C1 segment of cervical spinal cord (tissue), 14 donors: Measurements from ENCODE around the gene RCOR3.
"Not testable (repeated sequence)": the region's sequence is repeated elsewhere in the genome, so short reads cannot be mapped to it uniquely, and the experiment has no call there.

Experiments
- DNase-seq, 14 donors: peaks; one replicate each; lab custom pipeline; 2025; lab: John Stamatoyannopoulos, UW

RCOR3 gene

GRCh38 chr1:211340622-211341507, 81.7 kb downstream of the RCOR3 start:
- DNase-seq = no peak

DNA sequence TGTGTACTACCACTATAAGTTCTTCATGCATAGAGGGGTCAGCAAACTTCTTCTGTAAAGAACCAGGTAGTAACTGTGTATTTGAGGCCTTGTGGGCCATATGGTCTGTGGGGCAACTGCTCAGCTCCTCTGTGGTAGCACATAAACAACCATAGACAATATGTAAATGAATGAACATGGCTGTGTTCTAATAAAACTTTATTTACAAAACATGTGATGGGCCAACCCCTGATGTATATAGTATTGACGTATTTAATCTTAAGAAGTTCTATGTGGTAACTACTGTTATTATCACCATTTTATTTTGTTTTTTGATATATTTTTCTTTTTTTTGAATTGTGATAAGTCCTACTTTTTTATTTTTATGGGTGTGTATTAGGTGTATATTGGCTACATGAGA, 82.8 kb downstream of the RCOR3 start:
- no peak for DNase-seq

DNA sequence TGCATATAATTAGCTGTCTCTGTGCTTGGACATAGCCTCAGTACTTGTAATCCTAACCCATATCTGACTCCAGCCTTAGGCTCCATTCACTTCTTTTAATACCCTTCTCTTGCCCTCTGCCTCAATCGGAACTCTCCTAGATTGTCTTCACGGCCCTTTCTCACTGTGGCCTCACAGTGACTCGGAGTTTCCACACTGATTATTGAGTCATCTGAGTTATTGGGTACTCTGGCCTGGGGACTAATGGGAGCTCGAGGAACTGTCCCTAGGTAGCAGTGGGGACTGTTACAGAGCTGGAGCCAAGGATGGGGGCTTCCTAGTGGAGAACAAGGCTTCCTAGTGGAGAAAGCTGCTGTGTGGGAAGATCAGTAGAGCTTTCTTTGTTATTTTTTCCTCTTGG, 84.4 kb downstream of the RCOR3 start:
- no peak for DNase-seq

GRCh38 chr1:211344152-211344618, 85.0 kb downstream of the RCOR3 start:
- no peak for DNase-seq

- DNase-seq = no peak
Measured at GRCh38 chr1:211345719-211346118, 86.6 kb downstream of the RCOR3 start.

DNA sequence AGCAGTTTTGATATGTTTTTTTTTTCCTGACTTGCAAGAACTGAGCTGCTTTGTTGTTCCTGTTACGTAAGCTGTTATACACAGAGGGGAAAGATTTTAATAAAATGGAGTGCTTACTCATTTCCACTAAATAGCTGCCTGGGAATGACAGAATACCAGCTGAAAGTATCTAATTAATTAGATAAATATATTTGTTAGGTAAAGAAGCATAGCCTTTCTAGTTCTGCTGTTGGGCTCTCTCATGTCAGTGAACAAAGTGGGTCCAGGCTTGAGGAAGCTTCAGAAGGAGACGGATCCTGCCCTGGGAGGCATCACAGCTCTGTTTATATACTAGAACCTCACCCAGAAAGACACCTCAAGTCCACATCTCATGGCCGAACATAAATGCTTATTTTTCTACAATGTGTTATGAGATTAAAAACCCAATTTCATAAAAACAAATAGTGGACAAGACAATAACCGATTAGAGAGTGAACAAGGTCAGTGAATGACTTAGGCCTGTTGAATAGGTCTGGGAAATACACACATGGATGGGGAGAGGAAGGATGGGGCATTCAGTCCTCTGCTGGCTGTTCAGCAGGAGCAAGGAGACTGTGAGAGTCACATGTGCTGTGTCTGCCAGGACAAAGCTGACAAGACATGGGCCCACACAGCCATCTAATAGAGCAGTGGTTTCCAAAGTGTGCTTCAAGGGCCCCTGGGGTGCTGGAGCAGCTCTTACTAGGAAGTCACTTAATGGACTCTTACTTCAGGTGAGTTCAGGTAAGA, 88.1 kb downstream of the RCOR3 start:
- DNase-seq = no peak

- no peak for DNase-seq
Measured at GRCh38 chr1:211348547-211348946, 89.4 kb downstream of the RCOR3 start.

GRCh38 chr1:211349741-211350140, 90.6 kb downstream of the RCOR3 start:
- DNase-seq = no peak

DNA sequence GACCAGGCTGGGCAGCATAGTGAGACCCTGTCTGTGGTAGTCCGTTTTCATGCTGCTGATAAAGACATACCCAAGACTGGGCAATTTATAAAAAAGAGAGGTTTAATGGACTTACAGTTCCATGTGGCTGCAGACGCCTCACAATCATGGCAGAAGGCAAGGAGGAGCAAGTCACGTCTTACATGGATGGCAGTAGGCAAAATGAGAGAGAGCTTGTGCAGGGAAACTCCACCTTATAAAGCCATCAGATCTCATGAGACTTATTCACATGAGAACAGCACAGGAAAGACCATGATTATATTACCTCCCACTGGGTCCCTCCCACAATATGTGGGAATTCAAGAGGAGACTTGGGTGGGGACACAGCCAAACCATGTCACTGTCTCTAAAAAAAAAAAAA, 92.9 kb downstream of the RCOR3 start:
- not testable (repeated sequence) for DNase-seq

- no peak for DNase-seq
Measured at GRCh38 chr1:211352465-211352864, 93.3 kb downstream of the RCOR3 start.

GRCh38 chr1:211352985-211353515, 93.9 kb downstream of the RCOR3 start:
- DNase-seq = no peak

GRCh38 chr1:211353562-211354212, 94.5 kb downstream of the RCOR3 start:
- no peak for DNase-seq

GRCh38 chr1:211355873-211356272, 96.7 kb downstream of the RCOR3 start:
- no peak for DNase-seq

DNA sequence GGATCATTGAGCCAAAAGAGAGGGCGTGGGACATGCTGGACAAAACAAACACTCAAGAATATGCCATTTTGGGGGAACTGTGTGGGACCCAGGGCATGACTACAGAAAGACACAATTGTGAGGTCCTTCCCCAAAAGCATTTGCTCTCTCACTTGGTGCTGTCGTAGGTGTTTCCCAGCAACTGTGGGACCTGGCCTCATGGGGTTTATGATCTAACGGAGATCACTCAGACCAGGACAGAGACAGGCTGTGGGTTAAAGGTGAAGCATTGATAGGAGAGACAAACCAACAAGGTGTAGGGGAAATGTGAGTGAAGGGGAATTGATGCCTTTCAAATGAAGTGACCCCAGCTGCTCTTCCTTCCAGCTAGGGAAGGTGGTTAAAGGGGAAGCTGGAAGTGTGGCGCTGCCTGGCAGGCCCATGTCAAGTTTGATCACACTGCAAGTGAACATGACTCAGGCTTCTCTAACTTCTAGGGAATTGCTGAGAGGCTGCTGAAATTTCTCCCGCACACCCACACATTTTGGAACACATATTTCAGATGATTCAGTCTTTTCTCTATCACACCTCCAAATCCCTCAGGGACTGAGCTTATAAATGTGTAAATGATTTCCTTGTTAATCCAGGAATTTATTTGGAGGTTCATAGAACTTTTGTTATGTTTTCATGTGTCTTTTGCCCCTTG, 97.7 kb downstream of the RCOR3 start:
- no peak for DNase-seq

- no peak for DNase-seq
Measured at GRCh38 chr1:211358685-211359084, 99.5 kb downstream of the RCOR3 start.

DNA sequence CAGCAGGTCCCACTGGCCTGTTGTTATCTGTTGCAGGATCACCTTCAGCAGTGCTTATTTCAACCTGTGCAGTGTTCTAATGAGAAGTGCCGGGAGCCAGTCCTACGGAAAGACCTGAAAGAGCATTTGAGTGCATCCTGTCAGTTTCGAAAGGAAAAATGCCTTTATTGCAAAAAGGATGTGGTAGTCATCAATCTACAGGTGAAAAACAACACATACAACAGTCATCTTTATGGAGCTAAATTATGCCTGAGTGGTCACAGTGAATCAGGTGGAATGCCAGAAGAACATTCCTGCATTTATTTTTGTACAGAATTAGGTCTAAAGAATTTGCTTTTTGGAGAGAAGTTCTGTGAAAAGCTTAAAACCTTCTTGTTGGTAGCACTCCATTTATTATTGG, 100.7 kb downstream of the RCOR3 start:
- DNase-seq = no peak

DNA sequence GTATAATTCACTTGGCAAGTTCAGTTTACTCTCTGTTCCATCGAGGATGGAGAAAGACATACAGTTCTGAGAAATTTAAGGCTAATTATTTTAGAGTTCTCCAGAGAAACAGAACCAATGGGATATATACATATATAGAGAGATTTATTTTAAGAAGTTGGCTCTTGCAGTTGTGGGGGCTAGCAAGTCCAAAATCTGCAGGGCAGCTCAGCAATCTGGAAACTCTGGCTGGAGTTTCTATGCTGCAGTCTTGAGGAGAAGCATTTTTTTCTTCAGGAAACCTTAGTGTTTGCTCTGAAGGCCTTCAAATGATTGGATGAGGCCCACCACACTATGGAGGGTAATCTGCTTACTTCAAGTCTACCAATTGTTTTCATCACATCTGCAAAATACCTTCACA, 102.0 kb downstream of the RCOR3 start:
- DNase-seq = no peak
